GM12878 (cell line): ENCODE measurements around the gene NHLRC4. TPM values are rescaled to one million over a fixed set of nuclear protein-coding genes. Genes with fewer than 3 reads are reported as not detected.

ENCODE experiments used
- BACH1 ChIP-seq: fragments of 450-650 bp; IDR thresholded peaks from 2 replicates; pipeline ENCODE4 v1.6.1; 2017; ENCODE audit warnings: mild to moderate bottlenecking, borderline replicate concordance
- IKZF2 ChIP-seq, 2 experiments: fragments of 450-650 bp; IDR thresholded peaks; 2 replicates each; pipeline ENCODE4 v1.6.1; 2017; ENCODE audit warnings: mild to moderate bottlenecking in 2 of 2, moderate library complexity in 2 of 2
- MEF2B ChIP-seq: fragments of 450-650 bp; IDR thresholded peaks from 2 replicates; pipeline ENCODE4 v1.6.1; 2018; ENCODE audit warnings: mild to moderate bottlenecking, moderate library complexity; ENCODE audit not compliant: partially characterized antibody, poor library complexity, severe bottlenecking
- SIN3A ChIP-seq: IDR thresholded peaks from 2 replicates; pipeline ENCODE4 v1.6.1; 2012; ENCODE audit warnings: low read depth, low read length, improper control_type of control experiment
- STAT3 ChIP-seq: IDR thresholded peaks from 2 replicates; pipeline ENCODE4 v1.6.1; 2011; ENCODE audit warnings: low read depth, low read length, improper control_type of control experiment
- ZNF384 ChIP-seq: IDR thresholded peaks from 2 replicates; pipeline ENCODE4 v1.6.1; 2012; ENCODE audit warnings: low read depth, mild to moderate bottlenecking, low read length, improper control_type of control experiment, borderline replicate concordance
- polyA plus RNA-seq, 11 experiments: library from polyadenylated mRNA; depleted of rRNA in 4 of 11; unstranded in 6 of 11; stranded (reverse) in 5 of 11; fragments of >200 nt; fragmentation: Nextera tagmentation in 4 of 11; fragmentation: Illumina TruSeq in 1 of 11; extraction: Ambion mirVana in 4 of 11; extraction: Trizol in 1 of 11; gene quantifications; 1 replicate in 1 of 11; 2 replicates in 10 of 11; pipeline versions ENCODE4 v1.2.1 to v1.2.3, GENCODE V29; 2011 to 2016; ENCODE audit warnings: inconsistent platforms in 2 of 11, missing spikeins in 2 of 11, low read depth in 1 of 11
- total RNA-seq, 4 experiments: library from RNA; depleted of rRNA in 3 of 4; stranded (reverse); fragments of >200 nt in 3 of 4; fragmentation: Illumina TruSeq in 1 of 4; extraction: Trizol in 1 of 4; gene quantifications; 2 replicates each; pipeline versions ENCODE4 v1.2.1 to v1.2.3, GENCODE V29; 2013 to 2021
- TF ChIP-seq, protein P1 (sequence below): IDR thresholded peaks from 2 replicates; pipeline ENCODE4 v1.6.1; 2012; ENCODE audit warnings: improper control_type of control experiment, low read depth, low read length; ENCODE audit not compliant: insufficient replicate concordance

Gene NHLRC4
- total and polyA plus RNA-seq, 10 of the 15 experiments (the other 5 are each of a cell fraction or from before 2014, with no cell fraction given): 0.07 to 1.1 (median 0.57) TPM; not detected in 3

DNA sequence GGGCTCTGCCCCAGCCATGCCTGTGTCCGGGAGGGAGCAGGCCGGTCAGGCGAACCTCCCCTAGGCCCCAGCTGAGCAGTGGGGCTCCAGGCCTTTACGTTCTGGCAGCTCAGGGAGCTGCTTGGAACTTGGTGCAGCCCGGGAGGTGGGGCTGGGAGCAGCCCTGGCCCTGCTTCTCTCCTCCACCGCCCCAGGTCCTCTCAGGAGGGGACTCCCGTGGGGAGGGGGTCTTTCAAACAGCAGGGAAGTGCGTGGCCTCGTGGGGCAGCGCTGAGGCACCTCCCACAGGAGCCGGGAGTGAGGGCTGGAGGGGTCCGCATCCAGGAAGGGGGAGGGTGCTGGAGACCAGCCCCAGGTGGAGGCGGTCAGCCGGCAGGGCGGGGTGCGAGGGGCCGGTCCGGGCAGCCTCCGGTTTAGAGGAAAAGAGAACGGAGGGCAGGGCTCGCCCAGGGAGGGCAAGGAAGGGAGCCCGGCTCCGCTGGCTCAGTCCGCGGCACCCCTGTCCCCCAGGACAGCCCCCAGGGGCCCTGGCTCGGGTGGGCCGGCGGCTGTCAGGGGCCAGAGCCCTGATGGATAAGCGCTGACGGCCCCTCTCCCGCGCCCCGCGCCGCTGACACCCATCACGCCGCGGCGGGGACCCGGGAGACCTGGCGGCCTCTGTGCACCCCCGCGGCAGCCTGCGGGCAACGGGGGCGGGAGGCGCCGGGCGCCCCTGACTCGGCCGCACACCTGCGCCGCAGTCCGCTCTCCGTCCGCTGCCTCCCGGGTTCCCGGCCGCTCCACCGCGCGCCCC lies 7.2 kb upstream of the NHLRC4 start (continued):
- TF ChIP-seq, protein P1, sequence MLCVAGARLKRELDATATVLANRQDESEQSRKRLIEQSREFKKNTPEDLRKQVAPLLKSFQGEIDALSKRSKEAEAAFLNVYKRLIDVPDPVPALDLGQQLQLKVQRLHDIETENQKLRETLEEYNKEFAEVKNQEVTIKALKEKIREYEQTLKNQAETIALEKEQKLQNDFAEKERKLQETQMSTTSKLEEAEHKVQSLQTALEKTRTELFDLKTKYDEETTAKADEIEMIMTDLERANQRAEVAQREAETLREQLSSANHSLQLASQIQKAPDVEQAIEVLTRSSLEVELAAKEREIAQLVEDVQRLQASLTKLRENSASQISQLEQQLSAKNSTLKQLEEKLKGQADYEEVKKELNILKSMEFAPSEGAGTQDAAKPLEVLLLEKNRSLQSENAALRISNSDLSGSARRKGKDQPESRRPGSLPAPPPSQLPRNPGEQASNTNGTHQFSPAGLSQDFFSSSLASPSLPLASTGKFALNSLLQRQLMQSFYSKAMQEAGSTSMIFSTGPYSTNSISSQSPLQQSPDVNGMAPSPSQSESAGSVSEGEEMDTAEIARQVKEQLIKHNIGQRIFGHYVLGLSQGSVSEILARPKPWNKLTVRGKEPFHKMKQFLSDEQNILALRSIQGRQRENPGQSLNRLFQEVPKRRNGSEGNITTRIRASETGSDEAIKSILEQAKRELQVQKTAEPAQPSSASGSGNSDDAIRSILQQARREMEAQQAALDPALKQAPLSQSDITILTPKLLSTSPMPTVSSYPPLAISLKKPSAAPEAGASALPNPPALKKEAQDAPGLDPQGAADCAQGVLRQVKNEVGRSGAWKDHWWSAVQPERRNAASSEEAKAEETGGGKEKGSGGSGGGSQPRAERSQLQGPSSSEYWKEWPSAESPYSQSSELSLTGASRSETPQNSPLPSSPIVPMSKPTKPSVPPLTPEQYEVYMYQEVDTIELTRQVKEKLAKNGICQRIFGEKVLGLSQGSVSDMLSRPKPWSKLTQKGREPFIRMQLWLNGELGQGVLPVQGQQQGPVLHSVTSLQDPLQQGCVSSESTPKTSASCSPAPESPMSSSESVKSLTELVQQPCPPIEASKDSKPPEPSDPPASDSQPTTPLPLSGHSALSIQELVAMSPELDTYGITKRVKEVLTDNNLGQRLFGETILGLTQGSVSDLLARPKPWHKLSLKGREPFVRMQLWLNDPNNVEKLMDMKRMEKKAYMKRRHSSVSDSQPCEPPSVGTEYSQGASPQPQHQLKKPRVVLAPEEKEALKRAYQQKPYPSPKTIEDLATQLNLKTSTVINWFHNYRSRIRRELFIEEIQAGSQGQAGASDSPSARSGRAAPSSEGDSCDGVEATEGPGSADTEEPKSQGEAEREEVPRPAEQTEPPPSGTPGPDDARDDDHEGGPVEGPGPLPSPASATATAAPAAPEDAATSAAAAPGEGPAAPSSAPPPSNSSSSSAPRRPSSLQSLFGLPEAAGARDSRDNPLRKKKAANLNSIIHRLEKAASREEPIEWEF: no peak
- TF ChIP-seq IKZF2 (IDR thresholded peaks at IDR 0.05): no peak
- no peak for TF ChIP-seq STAT3
- no peak for TF ChIP-seq ZNF384
- TF ChIP-seq MEF2B: no peak
- TF ChIP-seq SIN3A: no peak
- TF ChIP-seq BACH1: no peak
